Kidney capillary endothelial cell (primary cell): Measurements from ENCODE around the gene CRIP3.

Experiments
- DNase-seq: peaks from one replicate; pipeline ENCODE4 v3.0.0-alpha.2; 2018; ENCODE audit warnings: low spot score

CRIP3 gene

DNA sequence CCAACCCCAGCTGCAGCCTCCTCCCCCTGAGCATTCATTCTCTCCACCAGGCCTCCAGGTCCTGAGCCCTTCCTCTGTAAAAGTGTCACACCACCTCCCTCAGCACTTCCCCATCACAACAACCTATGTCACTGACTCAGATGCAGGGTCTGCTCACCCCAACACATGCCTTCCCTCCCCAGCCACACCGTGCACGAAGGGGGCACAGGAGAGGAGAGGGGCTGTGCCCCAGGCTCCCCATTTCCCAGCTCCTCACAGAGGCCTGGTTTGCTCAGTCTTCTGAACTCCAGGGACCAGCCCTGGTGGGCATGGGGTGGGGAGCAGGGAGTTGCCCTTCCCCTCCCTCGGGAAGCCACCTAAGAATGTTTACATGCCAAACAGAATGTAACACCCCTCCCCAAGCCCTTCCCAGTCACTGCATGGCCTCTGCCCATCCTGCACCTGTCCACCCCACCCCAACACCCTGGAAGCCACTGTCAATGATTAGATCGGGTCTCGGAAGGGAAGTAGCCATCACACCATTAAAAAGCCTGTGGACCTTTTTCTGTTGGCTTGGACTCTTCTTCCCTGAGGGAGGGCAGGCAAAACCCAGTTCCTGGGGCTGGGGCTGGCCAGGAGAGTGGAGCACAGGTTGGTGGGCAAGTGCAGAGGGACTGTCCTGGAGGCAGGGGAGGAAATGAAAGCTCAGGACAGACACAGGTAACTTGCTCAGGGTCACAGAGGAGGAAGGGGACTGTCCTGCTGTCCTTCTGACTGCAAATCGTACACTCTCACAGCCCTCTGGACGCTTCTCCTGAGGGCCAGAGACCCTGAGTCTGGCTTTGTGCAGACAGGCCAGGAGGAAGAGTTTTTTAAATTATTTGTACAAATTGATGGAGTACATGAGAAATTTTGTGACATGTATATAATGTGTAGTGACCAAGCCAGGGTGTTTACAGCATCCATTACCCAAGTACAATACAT lies 20.6 kb downstream of the CRIP3 start:
- DNase-seq = no peak

DNA sequence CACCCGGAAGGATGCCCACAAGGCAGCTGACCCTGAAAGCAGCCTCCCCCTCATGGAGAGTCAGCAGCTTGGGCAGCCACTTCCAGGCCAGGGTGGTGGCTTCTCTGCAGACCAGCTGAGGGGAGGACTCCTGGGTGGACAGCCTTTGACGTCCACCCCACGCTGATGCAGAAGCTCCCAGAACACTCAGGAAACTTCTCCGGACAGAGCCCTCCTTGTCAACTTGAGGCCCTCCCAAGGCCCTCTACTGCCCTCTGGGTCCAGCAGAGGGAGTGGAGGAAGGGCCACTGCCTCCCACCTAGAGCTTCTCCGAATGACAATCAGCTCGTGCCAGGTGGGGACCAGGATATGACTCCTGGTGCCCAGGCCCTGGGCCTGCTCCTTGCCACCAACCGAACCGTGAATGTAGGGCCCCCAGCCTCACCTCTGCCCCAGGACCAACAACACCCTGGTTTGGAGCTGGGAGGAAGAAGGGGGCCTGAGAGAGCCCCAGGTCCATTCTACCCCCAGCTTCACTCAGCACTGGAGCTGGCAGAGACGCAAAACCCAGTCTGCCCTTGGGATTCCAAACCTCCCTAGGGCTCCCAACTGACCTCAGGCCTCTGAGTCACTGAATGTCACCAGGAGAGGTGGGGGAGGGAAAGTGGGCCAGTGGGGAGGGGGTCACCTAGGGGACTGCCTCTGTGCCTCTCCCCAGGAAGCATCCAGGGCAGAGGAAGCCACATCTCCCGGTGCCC lies 21.5 kb downstream of the CRIP3 start:
- DNase-seq = no peak

DNA sequence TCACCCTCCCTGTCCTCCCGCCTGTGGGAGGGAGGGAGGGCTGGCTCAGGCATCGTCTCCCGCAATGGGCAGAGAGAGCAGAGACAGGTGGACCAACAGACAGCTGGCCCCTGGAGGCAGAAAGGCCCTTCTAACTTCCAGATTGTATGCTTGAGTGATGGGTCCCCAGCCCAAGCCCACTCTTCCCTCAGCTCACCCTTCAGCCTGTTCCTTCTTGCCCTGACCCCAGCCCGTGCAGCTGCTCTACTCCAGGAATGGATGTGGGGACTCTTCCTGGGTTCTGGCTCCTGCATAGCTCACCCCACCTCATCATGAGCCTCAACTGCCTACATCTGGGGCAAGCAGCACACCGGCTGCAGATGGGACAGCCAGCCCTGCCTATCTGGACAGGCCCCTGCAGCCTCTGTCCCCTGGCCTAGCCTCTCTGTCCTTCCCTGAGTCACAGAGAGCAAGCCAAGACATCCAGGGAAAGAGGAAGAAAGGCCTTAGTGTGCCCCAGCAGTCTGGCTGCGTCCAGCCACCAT lies 22.1 kb downstream of the CRIP3 start:
- no peak for DNase-seq

DNA sequence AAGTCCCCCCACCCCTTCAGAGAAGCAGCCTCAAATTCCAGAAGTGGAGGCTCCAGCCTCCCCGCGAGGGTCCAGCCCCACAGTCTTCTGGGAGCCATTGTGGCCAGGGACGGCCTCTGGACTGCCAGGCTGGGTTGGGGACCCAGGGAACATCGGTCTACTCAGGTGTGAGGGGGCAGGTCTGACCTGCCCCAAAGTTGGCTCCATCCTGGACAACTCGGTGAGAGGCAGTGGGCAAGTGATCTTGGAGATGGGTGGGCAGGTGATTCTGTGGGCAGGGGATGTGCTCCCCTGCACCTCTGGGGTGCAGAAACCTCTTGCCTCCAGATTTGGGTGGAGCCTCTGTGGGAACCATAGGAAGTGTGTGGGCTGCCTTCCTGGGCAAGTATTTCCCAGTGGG lies 22.8 kb downstream of the CRIP3 start:
- no peak for DNase-seq

DNA sequence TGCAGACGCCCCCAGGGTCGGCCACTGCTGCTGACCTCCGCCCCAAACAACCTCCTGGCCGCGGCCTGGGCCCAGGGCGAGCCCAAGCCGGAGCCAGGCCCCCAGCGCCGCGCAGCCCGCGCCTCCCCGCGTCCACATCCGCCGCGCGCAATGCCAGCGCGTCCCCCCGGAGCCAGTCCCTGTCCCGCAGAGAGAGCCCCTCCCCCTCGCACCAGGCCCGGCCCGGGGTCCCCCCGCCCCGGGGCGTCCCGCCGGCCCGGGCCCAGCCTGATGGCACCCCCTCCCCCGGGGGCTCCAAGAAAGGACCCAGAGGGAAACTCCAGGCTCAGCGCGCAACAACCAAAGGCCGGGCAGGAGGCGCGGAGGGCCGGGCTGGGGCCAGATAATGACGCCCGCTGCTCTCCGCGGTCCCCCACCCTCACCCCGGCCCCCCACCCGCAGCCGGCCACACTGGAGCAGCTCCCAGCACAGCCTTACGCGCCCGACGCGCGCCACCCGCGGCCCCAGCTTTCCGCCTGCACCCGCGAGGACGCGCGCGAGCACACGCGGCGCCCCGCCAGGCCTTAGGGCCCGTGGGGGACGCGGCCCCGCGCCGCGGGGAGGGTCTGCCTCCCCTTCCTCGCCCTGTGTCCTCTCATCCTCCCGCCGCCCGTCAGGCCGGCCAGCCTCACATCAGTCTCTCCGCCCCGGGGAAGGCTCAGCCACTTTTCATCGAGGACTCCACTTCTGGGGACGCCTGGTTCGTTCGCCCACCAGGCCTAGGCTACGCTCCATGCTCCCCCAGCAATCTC lies 23.4 kb downstream of the CRIP3 start:
- no peak for DNase-seq

DNA sequence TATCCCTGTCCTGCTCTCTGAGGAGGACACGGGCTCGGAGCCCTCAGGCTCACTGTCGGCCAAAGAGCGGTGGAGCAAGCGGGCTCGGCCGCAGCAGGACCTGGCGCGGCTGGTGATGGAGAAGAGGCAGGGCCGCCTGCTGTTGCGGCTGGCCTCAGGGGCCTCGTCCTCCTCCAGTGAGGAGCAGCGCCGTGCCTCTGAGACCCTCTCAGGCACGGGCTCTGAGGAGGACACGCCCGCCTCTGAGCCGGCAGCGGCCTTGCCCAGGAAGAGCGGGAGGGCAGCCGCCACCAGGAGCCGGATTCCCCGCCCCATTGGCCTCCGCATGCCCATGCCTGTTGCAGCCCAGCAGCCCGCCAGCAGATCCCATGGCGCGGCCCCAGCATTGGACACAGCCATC lies 24.7 kb downstream of the CRIP3 start:
- DNase-seq = no peak

DNA sequence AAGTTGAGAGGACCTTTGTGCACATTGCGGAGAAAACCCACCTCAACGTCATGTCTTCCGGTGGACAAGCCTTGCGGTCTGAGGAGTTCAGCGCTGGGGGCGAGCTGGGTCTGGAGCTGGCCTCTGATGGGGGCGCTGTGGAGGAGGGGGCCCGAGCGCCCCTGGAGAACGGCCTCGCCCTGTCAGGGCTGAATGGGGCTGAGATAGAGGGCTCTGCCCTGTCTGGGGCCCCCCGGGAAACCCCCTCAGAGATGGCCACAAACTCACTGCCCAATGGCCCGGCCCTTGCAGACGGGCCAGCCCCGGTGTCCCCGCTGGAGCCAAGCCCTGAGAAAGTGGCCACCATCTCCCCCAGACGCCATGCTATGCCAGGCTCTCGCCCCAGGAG lies 25.1 kb downstream of the CRIP3 start:
- DNase-seq = no peak

DNA sequence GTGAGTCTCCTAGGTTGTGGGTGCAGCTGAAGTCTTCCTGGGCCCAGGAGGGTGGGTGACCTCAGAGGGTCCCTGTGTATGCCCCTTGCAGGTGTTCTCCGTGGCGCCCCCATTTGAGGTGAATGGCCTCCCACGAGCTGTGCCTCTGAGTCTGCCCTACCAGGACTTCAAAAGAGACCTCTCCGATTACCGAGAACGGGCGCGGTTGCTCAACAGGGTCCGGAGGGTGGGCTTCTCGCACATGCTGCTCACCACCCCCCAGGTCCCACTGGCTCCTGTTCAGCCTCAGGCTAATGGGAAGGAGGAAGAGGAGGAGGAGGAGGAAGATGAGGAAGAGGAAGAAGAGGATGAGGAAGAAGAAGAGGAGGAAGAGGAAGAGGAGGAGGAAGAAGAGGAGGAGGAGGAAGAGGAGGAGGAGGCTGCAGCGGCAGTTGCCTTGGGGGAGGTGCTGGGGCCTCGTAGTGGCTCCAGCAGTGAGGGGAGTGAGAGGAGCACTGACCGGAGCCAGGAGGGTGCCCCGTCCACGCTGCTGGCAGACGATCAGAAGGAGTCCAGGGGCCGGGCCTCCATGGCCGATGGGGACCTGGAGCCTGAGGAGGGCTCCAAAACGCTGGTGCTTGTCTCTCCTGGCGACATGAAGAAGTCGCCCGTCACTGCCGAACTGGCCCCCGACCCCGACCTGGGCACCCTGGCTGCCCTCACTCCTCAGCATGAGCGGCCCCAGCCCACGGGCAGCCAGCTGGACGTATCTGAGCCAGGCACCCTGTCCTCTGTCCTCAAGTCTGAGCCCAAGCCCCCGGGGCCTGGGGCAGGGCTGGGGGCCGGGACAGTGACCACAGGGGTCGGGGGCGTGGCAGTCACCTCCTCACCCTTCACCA lies 25.8 kb downstream of the CRIP3 start:
- DNase-seq = no peak

DNA sequence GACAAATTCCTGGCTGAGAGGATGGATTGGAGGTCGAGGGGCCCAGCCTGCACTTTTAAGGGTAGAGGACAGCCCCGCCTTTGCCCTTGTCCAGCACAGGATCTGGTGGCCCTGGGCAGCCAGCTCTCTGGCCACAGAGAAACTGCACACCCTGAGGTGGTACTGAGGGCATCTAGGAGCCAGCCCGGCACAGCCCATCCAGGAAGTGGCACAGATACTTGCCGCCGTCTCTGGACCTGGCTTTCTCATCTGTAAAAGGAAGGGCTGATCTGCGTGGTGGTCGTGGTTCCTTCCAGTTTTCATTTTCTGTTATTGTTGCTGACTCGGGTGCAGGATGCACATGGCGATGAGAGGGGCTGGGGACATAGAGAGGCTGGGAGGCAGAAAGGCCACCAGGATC lies 26.6 kb downstream of the CRIP3 start:
- DNase-seq = no peak

DNA sequence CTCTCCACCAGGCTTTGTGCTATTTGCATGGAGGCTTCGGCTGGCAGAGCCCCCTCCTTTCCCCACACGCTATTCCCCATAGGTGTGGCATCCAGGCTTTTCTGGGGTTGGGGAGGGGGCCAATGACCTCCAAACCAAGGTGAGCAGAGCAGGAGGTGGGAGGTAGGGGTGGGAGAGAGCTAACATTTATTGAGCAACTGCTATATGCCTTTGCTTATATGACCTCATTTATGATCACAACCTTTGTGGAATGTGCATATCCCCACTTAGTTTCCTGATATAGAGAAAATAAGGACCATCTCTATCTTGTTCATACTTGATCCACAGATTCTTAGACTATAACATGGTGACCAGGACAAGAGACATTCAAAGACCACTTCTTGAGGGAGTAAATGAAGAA lies 28.4 kb downstream of the CRIP3 start:
- DNase-seq = no peak

DNA sequence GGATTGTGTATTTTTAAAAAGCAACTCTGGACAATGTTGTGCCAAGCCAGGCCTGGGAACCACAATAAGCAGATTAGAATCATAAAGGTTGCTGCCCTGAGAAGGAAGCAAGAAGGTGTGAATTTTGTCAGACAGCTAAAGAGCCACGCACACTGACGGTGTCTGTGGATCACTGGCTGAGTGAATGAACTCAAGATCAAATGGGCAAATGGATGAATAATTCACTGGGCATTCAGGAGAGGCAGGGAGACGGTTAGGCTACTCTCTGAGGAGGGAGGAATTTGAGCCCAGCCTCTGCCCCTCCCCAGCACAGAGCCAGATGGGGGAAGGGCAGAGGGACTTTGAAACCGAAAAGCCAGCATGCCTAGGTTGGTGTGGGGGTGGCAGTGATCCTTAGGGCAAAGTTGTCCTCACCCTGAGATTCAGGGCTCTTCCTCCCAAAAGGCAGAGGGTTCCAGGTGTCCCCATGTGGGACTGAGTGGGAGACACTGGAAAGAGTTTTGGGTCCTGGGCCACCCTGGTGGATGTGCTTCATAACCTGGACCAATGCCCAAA lies 30.0 kb downstream of the CRIP3 start:
- no peak for DNase-seq

DNA sequence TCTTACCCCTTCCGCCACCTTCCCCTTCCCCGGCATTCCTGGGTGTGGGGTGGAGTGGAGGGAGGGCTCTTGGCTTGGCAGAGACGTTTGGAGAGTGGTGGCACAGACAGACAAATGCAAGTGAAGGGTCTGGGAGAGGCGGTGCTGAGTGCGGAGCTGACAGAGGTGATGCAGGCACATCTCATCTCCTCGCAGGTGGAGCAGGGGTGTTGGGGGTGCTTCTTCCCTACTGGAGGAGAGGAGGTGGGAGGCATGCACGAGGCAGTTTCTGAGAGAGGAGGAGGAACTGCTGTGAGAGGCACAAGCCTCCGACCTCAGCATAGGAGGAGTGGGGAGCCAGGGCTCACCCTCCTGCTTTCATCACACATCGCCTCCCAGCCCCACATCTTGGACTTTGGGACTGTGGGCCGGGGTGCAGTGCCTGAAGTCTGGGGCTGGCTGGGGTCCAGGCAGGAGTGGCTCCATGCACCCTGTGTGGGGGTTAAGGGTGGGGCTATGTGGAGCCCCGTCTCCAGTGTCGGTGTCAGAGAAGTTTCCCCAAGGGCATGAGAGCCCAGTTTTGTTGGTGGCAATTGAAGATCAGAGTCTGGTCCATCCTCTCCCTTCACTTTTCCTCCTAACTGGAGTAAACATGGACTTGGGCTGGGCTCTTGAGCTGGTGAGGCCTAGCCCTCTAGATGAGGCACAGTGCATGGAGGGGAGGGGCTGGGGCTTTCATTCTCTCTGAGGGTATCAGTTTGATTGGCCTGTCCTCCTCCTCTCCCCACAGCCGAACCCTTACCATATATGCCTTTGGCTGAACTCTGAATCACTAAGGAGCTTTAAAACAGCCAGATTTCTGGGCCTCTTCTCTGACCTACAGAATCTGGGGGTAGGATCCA lies 30.7 kb downstream of the CRIP3 start:
- DNase-seq = no peak

DNA sequence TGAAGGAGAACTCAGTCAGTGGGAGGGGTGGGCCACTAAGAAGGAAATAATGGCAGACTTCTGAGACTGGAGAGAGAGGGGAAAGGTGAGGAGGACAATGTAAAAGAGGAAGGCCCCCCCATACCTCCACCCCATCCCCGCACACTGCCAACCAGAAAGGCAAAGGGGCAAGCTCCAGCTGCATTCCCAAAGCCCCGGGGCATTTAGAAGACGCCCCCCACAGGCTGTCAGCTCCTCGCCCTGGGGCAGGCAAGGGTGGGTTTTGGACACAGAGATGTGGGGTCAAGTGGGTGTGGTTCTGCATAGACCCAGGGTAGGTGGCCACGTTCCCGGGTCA lies 31.4 kb downstream of the CRIP3 start:
- no peak for DNase-seq

DNA sequence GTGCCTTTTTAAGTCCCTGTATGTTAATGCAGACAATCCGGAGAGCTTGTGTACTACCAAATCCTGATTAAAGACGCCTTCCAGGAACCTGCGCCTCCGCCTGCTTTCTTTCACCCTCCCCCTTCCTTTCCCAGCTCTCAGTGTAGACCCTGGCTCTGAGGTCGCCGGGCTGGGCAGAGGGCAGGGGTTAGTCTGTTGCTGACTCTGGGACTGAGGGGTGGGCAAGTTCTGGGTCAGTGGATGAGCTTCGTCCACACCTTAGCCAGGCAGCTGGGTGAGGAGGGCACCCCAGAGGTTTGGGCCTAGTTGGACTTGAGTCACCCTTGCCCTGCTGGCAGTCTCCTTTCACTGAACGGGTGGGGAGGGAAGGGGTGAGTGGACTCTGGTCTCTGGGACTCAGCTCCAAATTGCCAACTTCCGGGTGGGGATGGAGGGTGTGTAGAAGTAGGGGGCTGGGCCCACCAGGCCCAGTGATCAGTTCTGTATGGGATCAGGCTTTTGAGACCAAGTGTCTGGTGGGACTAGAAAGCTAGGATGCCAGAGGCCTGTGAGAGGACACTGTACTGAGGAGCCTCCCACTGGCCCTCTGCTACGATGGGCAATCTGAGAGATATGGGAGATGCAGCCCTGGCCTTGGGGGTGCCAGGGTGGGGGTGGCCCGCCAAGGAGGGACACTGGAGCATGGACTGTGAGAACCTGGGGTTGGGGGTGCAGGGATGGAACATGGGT lies 31.9 kb downstream of the CRIP3 start:
- DNase-seq = no peak

DNA sequence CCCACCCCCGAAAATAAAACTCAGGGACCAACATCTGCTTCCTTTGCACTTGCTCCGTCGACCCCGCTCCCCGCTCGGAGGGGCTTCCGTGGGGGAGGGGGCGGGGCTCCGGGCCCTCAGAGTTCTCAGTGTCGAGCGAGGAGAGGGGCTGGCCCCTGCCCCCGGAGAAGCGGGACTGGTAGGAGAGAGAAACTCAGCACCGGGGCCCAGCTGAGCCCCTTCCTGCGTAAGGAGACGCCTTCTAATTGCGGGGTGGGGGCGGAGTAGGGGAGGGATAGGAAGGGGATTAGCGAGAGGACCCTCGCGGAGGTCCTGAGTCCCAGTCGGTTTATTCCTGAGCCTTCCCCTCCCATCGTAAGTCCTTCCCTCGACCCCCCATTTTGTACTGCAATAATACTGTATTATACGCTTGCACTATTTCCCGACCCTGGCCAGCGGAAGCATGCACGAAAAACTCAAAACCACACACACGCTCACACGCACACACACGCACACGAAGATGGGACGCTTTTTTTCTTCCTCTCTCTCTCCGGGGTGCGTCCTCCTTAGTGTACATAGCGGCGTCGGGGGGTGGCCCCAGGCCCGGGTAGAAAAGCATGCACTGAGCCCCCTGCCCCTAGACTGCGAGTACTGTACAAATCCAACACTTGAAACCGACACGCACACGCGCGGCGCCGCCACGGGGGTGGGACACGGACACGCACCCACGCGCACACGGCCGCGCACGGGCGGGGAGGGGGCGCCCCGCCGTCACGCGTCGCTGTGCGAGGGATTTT lies 32.6 kb downstream of the CRIP3 start:
- DNase-seq = no peak

DNA sequence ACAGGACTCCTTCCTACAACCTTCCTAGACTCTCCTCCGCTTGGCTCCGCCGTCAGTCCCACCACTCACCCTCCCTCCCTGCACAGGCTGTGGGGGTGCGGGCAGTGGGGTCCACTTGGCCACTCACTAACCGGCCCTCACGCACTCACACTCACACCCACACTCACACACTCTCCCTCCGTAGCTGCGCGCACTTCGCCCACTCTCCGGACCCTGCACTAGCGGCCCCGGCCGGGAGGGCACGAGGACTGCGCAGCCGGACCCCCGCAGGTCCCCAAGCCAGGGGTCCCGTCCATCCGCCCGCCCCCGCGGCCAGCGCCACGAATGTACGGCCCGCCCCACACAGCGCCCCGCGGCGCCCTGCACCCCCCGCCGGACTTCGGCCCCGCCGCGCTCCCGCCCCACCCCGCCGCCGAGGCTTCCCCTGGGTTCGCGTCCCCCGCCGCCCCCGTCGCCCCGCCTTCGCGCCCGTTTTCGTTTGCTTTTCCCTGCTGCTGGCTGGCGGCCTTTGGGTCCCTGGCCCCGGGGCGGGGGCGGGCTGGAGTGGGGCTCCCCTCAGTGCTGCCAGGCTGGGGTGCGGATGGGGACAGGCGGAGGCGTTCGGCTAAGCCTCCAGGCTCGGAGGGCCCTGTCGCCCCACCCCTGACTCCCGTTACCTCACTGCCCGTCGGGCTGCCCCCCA lies 33.6 kb downstream of the CRIP3 start:
- DNase-seq = no peak

DNA sequence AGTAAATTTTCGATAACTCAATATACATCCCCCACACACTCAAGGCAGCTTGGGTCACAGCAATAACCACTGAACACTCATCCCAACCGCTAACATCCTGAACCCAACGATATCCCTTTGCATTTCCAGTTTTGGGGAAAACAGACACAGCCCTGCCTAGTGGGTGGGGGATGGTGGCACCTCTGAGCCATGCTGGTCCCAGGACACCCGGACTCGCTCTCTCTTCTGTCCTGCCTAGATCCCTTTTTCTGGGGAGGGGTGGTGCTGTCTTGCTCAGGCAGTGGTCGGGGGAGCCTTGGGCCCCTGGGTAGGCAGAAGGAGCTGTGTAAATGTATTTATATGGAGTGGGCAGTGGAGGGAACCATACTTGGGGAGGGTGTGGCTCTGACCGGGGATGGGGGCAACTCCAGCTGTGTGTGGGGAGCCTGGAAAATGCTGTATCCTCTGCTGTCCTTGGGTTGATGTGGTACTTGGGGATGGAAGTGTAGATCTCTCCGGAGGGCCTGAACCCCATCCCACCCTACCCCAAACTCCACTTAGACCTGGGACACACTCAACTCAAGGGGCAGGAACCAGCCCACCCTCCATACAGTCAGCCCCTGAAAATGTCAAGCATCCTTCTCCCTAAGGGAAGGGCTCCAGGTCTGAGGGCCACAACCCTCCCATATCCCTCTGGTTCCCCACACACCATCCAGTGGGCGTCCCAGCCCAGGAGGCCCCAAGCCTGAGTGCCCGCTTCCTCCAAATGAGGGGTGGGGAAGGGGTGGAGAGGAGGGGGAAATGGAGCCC lies 34.3 kb downstream of the CRIP3 start:
- no peak for DNase-seq
